GM10248 (cell line): ENCODE results near the gene ST6GALNAC6.
"Not testable (repeated sequence)": the region's sequence is repeated elsewhere in the genome, so short reads cannot be mapped to it uniquely, and the experiment has no call there.

Experiments used
- CTCF ChIA-PET: fragments of 300-600 bp; sonication (Branson Sonifier 250); formaldehyde crosslinking; extraction: SDS; loops from one replicate; lab custom pipeline; 2021; ENCODE audit warnings: antibody characterized with exemption; lab: Yijun Ruan, JAX
- POLR2A ChIA-PET: fragments of 350-650 bp; sonication (Branson Sonifier 250); formaldehyde crosslinking; extraction: SDS; loops from one replicate; lab custom pipeline; 2020; ENCODE audit warnings: antibody characterized with exemption; lab: Yijun Ruan, JAX
- DNase-seq: peaks from one replicate; pipeline ENCODE4 v3.0.0; 2012; ENCODE audit errors: extremely low spot score
- CTCF ChIP-seq: IDR thresholded peaks from 2 replicates; pipeline ENCODE4 v1.5.1; 2012; ENCODE audit warnings: mild to moderate bottlenecking, low read depth; ENCODE audit errors: extremely low read depth, missing control alignments, control extremely low read depth

ST6GALNAC6 gene

GRCh38 chr9:127837346-127837745 is 62.1 kb downstream of the ST6GALNAC6 start:
- POLR2A ChIA-PET: no interaction called here
- CTCF ChIA-PET: interaction anchor here (0.9 to 2.1 kb wide), 7 partner anchors 13 to 102 kb away, joined by 3 to 7 read pairs (median 3); partner anchors contain the start of gene TOR2A
- no peak for DNase-seq
- no peak for TF ChIP-seq CTCF

DNA sequence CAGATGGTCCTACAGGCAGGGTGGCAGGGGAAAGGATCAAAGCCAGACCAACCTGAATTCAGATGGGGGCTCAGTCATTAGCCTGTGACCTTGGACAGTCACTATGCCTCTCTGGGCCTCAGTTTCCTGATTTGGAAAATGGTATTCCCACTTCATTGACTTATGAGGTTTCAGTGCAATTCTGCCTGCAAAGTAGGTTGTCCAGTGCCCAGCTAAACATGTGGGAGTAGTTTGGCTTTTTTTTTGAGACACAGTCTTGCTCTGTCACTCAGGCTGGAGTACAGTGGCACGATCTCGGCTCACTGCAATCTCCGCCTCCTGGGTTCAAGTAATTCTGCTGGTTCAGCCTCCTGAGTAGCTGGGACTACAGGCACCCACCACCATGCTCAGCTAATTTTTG is 62.8 kb downstream of the ST6GALNAC6 start:
- CTCF ChIA-PET: interaction anchor here (1.3 to 2.1 kb wide), 6 partner anchors 9 to 101 kb away, joined by 3 to 7 read pairs (median 4); partner anchors contain the start of gene TOR2A
- POLR2A ChIA-PET, DNase-seq: not testable (repeated sequence)

DNA sequence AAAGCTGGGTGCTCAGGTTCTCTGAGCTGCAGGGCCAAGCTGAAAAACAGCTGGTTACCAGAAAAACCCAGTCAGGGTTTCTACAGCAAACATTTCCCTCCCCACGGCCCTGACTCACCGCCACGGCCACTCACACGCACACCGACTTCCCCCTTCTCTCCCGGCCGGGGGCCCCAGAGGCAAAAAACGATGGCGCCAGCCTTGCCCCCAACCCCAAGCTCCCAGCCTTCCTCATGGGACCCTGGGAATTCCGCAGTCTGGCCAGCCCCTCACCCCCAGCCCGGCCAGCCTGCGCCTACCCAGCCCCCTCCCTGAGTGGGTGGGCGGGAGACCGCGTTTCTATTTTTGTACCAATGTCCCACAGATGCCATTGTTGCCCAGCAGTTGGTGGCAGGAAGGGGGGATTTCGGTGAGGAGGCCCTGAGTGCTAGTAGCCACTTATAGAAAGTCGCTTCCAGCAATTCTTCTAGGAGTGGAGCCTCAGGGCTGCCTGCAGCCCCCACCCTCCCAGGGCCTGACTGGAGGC is 63.3 kb downstream of the ST6GALNAC6 start:
- ChIA-PET CTCF (interaction anchor here (1.3 to 2.1 kb wide), 5 partner anchors 9 to 101 kb away, joined by 3 to 7 read pairs (median 4); partner anchors contain the start of gene TOR2A), POLR2A (no interaction called here)
- DNase-seq: no peak
- no peak for TF ChIP-seq CTCF
